Measurements from ENCODE around the gene GTF3C1.

Gene GTF3C1, protein sequence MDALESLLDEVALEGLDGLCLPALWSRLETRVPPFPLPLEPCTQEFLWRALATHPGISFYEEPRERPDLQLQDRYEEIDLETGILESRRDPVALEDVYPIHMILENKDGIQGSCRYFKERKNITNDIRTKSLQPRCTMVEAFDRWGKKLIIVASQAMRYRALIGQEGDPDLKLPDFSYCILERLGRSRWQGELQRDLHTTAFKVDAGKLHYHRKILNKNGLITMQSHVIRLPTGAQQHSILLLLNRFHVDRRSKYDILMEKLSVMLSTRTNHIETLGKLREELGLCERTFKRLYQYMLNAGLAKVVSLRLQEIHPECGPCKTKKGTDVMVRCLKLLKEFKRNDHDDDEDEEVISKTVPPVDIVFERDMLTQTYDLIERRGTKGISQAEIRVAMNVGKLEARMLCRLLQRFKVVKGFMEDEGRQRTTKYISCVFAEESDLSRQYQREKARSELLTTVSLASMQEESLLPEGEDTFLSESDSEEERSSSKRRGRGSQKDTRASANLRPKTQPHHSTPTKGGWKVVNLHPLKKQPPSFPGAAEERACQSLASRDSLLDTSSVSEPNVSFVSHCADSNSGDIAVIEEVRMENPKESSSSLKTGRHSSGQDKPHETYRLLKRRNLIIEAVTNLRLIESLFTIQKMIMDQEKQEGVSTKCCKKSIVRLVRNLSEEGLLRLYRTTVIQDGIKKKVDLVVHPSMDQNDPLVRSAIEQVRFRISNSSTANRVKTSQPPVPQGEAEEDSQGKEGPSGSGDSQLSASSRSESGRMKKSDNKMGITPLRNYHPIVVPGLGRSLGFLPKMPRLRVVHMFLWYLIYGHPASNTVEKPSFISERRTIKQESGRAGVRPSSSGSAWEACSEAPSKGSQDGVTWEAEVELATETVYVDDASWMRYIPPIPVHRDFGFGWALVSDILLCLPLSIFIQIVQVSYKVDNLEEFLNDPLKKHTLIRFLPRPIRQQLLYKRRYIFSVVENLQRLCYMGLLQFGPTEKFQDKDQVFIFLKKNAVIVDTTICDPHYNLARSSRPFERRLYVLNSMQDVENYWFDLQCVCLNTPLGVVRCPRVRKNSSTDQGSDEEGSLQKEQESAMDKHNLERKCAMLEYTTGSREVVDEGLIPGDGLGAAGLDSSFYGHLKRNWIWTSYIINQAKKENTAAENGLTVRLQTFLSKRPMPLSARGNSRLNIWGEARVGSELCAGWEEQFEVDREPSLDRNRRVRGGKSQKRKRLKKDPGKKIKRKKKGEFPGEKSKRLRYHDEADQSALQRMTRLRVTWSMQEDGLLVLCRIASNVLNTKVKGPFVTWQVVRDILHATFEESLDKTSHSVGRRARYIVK (N-terminal part only)

DNA sequence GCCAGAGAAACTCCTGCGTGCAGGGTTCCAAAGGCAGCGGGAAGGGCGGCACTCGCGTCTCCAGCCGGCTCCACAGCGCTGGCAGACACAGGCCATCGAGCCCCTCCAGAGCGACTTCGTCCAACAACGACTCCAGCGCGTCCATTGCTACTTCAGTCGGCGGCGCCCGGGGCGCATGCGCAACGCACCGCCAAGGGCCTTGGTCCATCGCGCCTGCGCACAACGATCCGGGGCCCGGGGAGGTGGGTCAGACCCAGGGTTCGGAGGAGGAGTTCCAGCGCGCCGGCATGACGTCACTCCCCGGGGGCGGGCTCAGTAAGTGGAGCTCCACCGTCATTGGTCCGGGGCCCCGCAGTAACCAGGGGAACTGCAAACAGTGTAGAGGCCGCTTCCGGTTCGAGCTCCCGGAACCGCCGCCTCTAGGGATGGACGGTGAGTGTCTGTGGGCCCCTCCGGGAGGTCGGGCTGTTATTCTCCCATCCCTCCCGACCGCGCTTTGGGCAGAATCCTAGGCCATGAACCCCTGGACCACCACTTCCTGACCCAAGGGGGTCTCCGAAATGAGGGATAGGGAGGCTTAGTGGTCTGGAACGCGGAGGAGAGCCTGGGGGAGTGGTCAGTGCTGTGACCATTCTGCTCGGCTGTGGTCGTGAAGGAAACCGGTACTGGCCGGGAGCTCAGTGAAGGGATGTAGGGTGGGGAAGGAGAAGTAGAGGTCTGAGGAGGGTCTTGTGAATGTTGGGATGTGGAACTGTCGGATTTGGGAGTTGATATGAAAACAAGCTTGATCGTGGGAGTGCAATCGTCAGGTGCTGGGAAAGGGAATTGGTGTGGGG lies at the start of gene GTF3C1, which contains the start of gene KATNIP:
GTF3C1 (minus strand) TSS at position 168 of the 836 bp plus-strand sequence; CDS start at position 145, 23 bp downstream.
KATNIP (plus strand) TSS at position 399 of the 836 bp plus-strand sequence; CDS start at position 426, 27 bp downstream.
- no peaks in the 10 kb centered on the region for H3K36me3 ChIP-seq (ENCODE audit: control insufficient read depth, insufficient read depth, low read length)
- peak within 1 kb of the TSS; percentile 100 for H3K4me3 ChIP-seq (ENCODE audit: low read length)
- H3K27me3 ChIP-seq (ENCODE audit: control insufficient read depth, insufficient read depth, low read length): no peaks in the 10 kb centered on the region
- peak within 1 kb of the TSS; percentile 98 for H3K9ac ChIP-seq (ENCODE audit: low read length)
- peaks cover 30% of the 10 kb centered on the region for H3K4me1 ChIP-seq (ENCODE audit: control insufficient read depth, insufficient read depth, low read length)
- no peaks in the 10 kb centered on the region for H3K9me3 ChIP-seq (ENCODE audit: control insufficient read depth, low read length)

DNA sequence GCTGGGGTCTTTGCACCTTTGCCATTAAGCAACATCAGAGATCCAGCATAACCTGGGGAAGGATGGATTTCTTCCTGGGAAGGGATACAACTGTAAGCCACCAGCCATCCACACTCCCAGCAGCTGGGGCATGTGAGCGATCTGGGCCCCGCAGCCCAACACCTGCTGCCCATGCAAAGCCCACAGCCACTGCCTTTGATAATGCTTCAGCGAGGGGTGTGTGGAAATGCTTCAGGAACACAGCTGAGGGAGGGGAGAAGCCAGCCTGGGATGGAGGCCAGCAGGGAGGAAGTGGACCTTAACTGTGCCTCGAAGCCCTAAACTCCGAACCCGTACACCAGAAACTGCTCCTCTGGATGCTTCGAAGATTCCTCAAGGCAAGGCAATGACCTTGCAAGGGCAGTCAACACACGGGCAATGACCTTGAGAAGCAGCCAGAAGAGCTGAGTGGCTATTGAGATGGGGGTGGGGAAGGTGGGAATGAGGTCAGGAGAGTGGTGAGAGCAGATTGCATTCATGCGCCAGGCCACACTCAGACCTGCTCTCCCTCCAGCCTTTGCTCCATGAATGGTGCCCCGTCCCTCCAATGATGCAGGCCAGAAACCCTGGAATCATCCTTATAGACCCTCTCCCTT lies 49.3 kb upstream of the GTF3C1 start:
- H3K36me3 ChIP-seq (ENCODE audit: control insufficient read depth, insufficient read depth, low read length): no peaks in the 10 kb centered on the region
- H3K9me3 ChIP-seq (ENCODE audit: control insufficient read depth, low read length): no peaks in the 10 kb centered on the region
- no peaks in the 10 kb centered on the region for H3K27me3 ChIP-seq (ENCODE audit: control insufficient read depth, insufficient read depth, low read length)
- H3K4me1 ChIP-seq (ENCODE audit: control insufficient read depth, insufficient read depth, low read length): peaks cover 4% of the 10 kb centered on the region
- no peak overlapping the region for H3K4me3 ChIP-seq (ENCODE audit: low read length)
- H3K9ac ChIP-seq (ENCODE audit: low read length): no peak overlapping the region

DNA sequence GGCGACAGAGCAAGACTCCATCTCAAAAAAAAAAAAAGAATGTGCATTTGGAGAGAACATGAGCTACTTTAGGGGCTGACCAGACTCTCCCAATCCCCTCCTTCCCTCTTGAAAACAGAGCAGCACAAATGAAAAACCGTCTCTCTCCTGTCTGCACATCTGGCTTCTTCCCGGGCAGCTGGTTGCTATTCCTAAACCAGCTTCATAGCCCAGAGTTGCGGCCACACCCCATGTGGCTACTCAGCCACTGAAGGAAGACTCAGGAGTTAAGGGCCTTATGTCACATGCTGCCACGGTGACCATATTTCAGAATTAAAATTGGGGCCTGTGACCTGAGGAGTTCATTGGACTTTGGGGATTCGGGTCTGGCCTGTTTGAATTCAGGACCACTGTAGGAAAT lies 48.5 kb upstream of the GTF3C1 start:
- H3K4me1 ChIP-seq (ENCODE audit: control insufficient read depth, insufficient read depth, low read length): peaks cover 4% of the 10 kb centered on the region
- no peaks in the 10 kb centered on the region for H3K36me3 ChIP-seq (ENCODE audit: control insufficient read depth, insufficient read depth, low read length)
- no peak overlapping the region for H3K9ac ChIP-seq (ENCODE audit: low read length)
- no peak overlapping the region for H3K4me3 ChIP-seq (ENCODE audit: low read length)
- H3K9me3 ChIP-seq (ENCODE audit: control insufficient read depth, low read length): no peaks in the 10 kb centered on the region
- no peaks in the 10 kb centered on the region for H3K27me3 ChIP-seq (ENCODE audit: control insufficient read depth, insufficient read depth, low read length)

DNA sequence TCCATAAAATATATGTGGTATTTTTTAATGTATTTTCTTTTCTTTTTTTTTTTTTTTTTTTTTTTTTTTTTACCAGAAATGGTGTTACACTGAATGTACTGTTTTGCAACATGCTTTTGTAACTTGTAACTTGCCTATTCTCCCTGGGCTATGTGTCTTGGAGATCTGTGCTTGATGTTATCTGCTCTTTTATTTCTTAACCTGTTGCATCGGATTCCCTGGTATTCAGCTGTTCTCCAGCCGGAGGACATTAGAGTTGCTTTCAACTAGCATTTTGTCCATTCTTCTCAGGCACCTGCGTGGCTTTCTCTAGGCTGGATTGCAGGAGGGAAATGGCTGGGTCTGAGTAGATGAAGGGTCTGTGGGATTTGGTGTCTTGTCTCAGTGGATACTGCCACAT lies 47.6 kb upstream of the GTF3C1 start:
- no peak overlapping the region for H3K9ac ChIP-seq (ENCODE audit: low read length)

DNA sequence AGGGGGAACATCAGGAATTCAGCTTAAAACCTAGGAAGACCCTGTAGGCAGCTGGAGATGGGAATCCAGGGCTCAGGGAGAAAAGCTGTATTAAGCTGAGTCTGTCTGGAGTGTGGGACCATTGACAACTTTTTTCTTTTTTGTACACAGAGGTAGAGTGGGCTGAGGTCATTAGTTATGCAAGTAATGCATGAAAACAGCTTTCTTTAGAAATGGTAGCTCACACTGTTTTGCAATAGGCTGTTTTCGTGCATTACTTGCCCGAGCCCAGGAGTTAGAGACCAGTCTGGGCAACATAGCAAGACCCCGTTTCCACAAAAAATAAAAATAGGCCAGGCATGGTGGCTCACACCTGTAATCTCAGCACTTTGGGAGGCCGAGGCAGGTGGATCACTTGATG lies 46.7 kb upstream of the GTF3C1 start:
- H3K27me3 ChIP-seq (ENCODE audit: control insufficient read depth, insufficient read depth, low read length): no peaks in the 10 kb centered on the region
- H3K4me3 ChIP-seq (ENCODE audit: low read length): no peak overlapping the region
- H3K9me3 ChIP-seq (ENCODE audit: control insufficient read depth, low read length): no peaks in the 10 kb centered on the region
- H3K9ac ChIP-seq (ENCODE audit: low read length): no peak overlapping the region
- no peaks in the 10 kb centered on the region for H3K36me3 ChIP-seq (ENCODE audit: control insufficient read depth, insufficient read depth, low read length)
- peaks cover 4% of the 10 kb centered on the region for H3K4me1 ChIP-seq (ENCODE audit: control insufficient read depth, insufficient read depth, low read length)

More for the DNA sequence above, 47.6 kb upstream of the GTF3C1 start:
- H3K27me3 ChIP-seq (ENCODE audit: control insufficient read depth, insufficient read depth, low read length): no peaks in the 10 kb centered on the region
- H3K9me3 ChIP-seq (ENCODE audit: control insufficient read depth, low read length): no peaks in the 10 kb centered on the region
- H3K36me3 ChIP-seq (ENCODE audit: control insufficient read depth, insufficient read depth, low read length): no peaks in the 10 kb centered on the region
- no peak overlapping the region for H3K4me3 ChIP-seq (ENCODE audit: low read length)
- peaks cover 4% of the 10 kb centered on the region for H3K4me1 ChIP-seq (ENCODE audit: control insufficient read depth, insufficient read depth, low read length)

DNA sequence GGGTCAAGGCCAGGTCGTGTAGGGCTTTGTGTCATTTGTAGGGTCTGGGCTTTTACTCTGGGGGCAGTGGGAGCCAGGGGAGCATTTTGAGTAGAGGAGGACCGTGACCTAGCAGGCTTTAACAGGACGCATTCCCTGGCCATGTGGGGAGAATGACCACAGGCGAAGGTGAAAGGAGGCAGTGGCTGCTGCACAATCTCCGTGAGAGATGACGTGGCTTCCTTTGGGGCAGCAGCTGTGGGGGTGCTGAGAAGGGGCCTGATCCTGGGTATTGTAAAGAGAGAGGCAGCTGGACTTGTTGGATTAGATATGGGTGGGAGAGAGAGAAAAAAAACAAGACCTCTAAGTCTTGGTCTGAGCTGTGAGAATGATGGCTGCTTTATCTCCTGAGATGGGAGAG lies 46.3 kb upstream of the GTF3C1 start:
- no peak overlapping the region for H3K9ac ChIP-seq (ENCODE audit: low read length)
- H3K9me3 ChIP-seq (ENCODE audit: control insufficient read depth, low read length): no peaks in the 10 kb centered on the region
- H3K36me3 ChIP-seq (ENCODE audit: control insufficient read depth, insufficient read depth, low read length): no peaks in the 10 kb centered on the region
- no peaks in the 10 kb centered on the region for H3K27me3 ChIP-seq (ENCODE audit: control insufficient read depth, insufficient read depth, low read length)
- H3K4me1 ChIP-seq (ENCODE audit: control insufficient read depth, insufficient read depth, low read length): peaks cover 4% of the 10 kb centered on the region
- H3K4me3 ChIP-seq (ENCODE audit: low read length): no peak overlapping the region

DNA sequence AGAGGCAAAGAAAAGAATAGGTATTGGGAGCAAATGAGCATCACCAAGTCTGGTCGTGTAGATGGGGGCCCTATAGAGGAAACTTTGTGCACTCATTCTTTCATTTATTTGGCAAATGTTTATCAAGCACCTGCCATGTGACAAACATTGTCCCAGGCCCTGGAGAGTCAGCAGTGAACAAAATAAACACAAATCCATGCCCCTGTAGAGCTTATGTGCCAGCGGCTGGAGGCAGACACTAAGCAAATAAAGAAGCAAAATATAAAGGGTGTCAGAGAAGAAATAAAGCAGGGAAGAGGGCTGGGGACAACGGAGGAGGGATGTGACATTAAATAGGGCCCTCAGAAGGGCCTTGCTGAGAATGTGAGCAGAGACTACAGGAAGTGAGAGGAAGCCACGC lies 45.8 kb upstream of the GTF3C1 start:
- Histone ChIP-seq H3K27me3 (ENCODE audit: control insufficient read depth, insufficient read depth, low read length) (no peaks in the 10 kb centered on the region), H3K4me3 (ENCODE audit: low read length) (no peak overlapping the region), H3K9me3 (ENCODE audit: control insufficient read depth, low read length) (no peaks in the 10 kb centered on the region), H3K9ac (ENCODE audit: low read length) (no peak overlapping the region), H3K36me3 (ENCODE audit: control insufficient read depth, insufficient read depth, low read length) (no peaks in the 10 kb centered on the region), H3K4me1 (ENCODE audit: control insufficient read depth, insufficient read depth, low read length) (peaks cover 4% of the 10 kb centered on the region)

DNA sequence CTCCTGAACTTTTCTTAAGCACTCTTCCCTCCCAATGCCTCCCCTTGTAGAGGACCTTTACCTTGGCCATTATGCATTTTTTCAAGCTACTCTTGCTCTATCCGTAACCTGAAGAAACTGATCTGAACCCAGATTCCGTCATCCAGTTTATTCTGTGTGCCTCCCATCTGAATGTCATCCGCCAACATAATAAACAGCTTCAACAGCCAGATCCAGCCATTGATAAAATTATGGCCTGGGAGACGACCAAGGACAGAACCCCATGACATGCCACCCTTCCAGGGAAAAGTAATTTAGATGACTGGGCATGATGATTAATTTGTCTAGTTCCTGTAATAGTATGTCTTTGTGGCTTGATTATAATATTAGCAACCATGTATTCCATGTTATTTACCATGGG lies 42.1 kb upstream of the GTF3C1 start:
- H3K9ac ChIP-seq (ENCODE audit: low read length): no peak overlapping the region
- H3K4me3 ChIP-seq (ENCODE audit: low read length): no peak overlapping the region
- no peaks in the 10 kb centered on the region for H3K9me3 ChIP-seq (ENCODE audit: control insufficient read depth, low read length)
- H3K27me3 ChIP-seq (ENCODE audit: control insufficient read depth, insufficient read depth, low read length): no peaks in the 10 kb centered on the region
- peaks cover 4% of the 10 kb centered on the region for H3K4me1 ChIP-seq (ENCODE audit: control insufficient read depth, insufficient read depth, low read length)
- no peaks in the 10 kb centered on the region for H3K36me3 ChIP-seq (ENCODE audit: control insufficient read depth, insufficient read depth, low read length)

DNA sequence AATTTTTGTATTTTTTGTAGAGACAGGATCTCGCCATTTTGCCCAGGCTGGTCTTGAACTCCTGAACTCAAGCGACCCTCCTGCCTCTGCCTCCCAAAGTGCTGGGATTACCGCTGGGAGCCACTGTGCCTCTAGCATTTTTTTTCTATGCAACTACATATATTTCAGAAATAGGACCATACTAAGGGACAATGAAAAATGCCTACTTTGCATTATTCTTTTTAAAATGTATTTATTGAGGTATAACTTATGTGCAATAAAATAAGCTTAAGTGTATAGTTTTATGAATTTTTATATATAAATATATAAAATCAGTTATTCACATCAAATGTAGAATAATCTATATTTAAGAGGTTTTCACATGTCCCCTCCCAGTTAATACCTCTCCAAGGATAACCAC lies 38.3 kb upstream of the GTF3C1 start:
- peaks cover 4% of the 10 kb centered on the region for H3K36me3 ChIP-seq (ENCODE audit: control insufficient read depth, insufficient read depth, low read length)
- no peaks in the 10 kb centered on the region for H3K4me1 ChIP-seq (ENCODE audit: control insufficient read depth, insufficient read depth, low read length)
- H3K4me3 ChIP-seq (ENCODE audit: low read length): no peak overlapping the region
- H3K9ac ChIP-seq (ENCODE audit: low read length): no peak overlapping the region
- H3K27me3 ChIP-seq (ENCODE audit: control insufficient read depth, insufficient read depth, low read length): no peaks in the 10 kb centered on the region
- H3K9me3 ChIP-seq (ENCODE audit: control insufficient read depth, low read length): no peaks in the 10 kb centered on the region

DNA sequence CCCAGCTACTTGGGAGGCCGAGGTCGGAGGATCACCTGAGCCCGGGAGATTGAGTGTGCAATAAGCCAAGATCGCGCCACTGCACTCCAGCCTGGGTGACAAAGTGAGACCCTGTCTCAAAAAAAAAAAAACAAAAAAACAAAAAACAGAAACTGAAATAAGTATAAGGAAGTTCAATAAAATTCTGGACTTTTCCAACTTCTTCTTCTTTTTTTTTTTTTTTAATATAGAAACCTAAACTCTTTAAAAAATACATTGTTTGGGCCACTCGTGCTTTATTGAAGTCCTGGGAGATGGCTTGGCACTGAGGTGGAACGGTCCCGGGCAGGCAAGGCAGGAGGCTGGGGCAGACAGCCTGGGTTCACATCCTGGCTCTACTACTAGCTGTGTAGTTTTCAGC lies 37.0 kb upstream of the GTF3C1 start:
- Histone ChIP-seq H3K4me1 (ENCODE audit: control insufficient read depth, insufficient read depth, low read length) (no peaks in the 10 kb centered on the region), H3K4me3 (ENCODE audit: low read length) (no peak overlapping the region), H3K36me3 (ENCODE audit: control insufficient read depth, insufficient read depth, low read length) (peaks cover 4% of the 10 kb centered on the region), H3K9ac (ENCODE audit: low read length) (no peak overlapping the region), H3K27me3 (ENCODE audit: control insufficient read depth, insufficient read depth, low read length) (no peaks in the 10 kb centered on the region), H3K9me3 (ENCODE audit: control insufficient read depth, low read length) (no peaks in the 10 kb centered on the region)

Measured in mucosa of stomach (tissue), 1 donor.